ENCODE results near the gene KLHL3. TPM values are rescaled to one million over a fixed set of nuclear protein-coding genes. Genes with fewer than 3 reads are reported as not detected.

KLHL3 gene
- total and polyA plus RNA-seq, 2 experiments from 2014 or later, result 4.9 to 10.8 TPM

DNA sequence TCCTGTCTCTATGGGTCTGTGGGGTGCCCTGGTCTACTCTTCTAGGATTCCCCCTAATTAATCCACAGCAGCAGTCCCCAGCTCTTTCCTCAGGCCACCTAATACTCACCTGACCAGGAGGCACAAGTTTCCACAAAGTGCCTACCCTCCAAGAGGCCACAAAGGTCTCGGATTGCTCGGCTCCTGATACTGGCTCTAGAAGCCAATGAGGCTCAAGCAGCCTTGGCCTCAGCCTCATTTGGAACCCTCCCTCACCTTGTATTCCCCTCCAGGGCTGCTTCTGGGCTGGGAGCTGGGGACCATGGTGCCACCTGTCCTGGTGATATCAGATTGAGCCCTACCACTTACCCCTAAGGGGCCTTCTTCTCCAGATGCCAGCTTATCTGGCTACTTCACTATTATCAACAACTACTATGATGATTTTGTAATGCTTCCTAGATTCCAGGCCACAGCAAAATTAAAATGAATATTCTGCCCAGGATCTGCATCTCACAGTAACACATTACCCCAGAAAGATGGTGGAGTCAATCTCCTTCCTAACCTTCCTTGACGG lies 133.1 kb downstream of the KLHL3 start:
- Mint-ChIP-seq H3K27me3 (ENCODE audit: insufficient read depth, low read depth, poor library complexity) (peaks cover 15% of the 10 kb centered on the region), H3K36me3 (ENCODE audit: low read depth) (no peaks in the 10 kb centered on the region), H3K9me3 (no peaks in the 10 kb centered on the region), H3K4me3 (no peak overlapping the region), H3K4me1 (peaks cover 13% of the 10 kb centered on the region; the same call in 2 of the 3 replicates), H3K27ac (no peak overlapping the region)
- no peaks in the 10 kb centered on the region for H3K4me1 ChIP-seq (ENCODE audit: insufficient read depth)
- TF ChIP-seq, protein P1, sequence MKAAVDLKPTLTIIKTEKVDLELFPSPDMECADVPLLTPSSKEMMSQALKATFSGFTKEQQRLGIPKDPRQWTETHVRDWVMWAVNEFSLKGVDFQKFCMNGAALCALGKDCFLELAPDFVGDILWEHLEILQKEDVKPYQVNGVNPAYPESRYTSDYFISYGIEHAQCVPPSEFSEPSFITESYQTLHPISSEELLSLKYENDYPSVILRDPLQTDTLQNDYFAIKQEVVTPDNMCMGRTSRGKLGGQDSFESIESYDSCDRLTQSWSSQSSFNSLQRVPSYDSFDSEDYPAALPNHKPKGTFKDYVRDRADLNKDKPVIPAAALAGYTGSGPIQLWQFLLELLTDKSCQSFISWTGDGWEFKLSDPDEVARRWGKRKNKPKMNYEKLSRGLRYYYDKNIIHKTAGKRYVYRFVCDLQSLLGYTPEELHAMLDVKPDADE (IDR thresholded peaks at IDR 0.05), result no peak
- TF ChIP-seq CREB1 (CRISPR knock-in tag; IDR thresholded peaks at IDR 0.05; ENCODE audit: low read depth), result no peak
- no peak for TF ChIP-seq EZH2 (IDR thresholded peaks at IDR 0.05; ENCODE audit: low read depth, unreplicated experiment)
- TF ChIP-seq, protein P2, sequence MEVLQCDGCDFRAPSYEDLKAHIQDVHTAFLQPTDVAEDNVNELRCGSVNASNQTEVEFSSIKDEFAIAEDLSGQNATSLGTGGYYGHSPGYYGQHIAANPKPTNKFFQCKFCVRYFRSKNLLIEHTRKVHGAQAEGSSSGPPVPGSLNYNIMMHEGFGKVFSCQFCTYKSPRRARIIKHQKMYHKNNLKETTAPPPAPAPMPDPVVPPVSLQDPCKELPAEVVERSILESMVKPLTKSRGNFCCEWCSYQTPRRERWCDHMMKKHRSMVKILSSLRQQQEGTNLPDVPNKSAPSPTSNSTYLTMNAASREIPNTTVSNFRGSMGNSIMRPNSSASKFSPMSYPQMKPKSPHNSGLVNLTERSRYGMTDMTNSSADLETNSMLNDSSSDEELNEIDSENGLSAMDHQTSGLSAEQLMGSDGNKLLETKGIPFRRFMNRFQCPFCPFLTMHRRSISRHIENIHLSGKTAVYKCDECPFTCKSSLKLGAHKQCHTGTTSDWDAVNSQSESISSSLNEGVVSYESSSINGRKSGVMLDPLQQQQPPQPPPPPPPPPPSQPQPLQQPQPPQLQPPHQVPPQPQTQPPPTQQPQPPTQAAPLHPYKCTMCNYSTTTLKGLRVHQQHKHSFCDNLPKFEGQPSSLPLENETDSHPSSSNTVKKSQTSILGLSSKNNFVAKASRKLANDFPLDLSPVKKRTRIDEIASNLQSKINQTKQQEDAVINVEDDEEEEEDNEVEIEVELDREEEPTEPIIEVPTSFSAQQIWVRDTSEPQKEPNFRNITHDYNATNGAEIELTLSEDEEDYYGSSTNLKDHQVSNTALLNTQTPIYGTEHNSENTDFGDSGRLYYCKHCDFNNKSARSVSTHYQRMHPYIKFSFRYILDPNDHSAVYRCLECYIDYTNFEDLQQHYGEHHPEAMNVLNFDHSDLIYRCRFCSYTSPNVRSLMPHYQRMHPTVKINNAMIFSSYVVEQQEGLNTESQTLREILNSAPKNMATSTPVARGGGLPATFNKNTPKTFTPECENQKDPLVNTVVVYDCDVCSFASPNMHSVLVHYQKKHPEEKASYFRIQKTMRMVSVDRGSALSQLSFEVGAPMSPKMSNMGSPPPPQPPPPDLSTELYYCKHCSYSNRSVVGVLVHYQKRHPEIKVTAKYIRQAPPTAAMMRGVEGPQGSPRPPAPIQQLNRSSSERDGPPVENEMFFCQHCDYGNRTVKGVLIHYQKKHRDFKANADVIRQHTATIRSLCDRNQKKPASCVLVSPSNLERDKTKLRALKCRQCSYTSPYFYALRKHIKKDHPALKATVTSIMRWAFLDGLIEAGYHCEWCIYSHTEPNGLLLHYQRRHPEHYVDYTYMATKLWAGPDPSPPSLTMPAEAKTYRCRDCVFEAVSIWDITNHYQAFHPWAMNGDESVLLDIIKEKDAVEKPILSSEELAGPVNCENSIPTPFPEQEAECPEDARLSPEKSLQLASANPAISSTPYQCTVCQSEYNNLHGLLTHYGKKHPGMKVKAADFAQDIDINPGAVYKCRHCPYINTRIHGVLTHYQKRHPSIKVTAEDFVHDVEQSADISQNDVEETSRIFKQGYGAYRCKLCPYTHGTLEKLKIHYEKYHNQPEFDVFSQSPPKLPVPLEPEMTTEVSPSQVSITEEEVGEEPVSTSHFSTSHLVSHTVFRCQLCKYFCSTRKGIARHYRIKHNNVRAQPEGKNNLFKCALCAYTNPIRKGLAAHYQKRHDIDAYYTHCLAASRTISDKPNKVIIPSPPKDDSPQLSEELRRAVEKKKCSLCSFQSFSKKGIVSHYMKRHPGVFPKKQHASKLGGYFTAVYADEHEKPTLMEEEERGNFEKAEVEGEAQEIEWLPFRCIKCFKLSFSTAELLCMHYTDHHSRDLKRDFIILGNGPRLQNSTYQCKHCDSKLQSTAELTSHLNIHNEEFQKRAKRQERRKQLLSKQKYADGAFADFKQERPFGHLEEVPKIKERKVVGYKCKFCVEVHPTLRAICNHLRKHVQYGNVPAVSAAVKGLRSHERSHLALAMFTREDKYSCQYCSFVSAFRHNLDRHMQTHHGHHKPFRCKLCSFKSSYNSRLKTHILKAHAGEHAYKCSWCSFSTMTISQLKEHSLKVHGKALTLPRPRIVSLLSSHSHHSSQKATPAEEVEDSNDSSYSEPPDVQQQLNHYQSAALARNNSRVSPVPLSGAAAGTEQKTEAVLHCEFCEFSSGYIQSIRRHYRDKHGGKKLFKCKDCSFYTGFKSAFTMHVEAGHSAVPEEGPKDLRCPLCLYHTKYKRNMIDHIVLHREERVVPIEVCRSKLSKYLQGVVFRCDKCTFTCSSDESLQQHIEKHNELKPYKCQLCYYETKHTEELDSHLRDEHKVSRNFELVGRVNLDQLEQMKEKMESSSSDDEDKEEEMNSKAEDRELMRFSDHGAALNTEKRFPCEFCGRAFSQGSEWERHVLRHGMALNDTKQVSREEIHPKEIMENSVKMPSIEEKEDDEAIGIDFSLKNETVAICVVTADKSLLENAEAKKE (CRISPR knock-in tag; IDR thresholded peaks at IDR 0.05), result no peak
- TF ChIP-seq ZNF331 (CRISPR knock-in tag; IDR thresholded peaks at IDR 0.05; ENCODE audit: low read depth), result no peak
- no peak for TF ChIP-seq NANOG (IDR thresholded peaks at IDR 0.05; ENCODE audit: borderline replicate concordance)
- TF ChIP-seq STAT1 (IDR thresholded peaks at IDR 0.05; ENCODE audit: unreplicated experiment), result no peak
- TF ChIP-seq POLR2AphosphoS5 (IDR thresholded peaks at IDR 0.05; ENCODE audit: low read depth), result no peak
- TF ChIP-seq, protein P3, sequence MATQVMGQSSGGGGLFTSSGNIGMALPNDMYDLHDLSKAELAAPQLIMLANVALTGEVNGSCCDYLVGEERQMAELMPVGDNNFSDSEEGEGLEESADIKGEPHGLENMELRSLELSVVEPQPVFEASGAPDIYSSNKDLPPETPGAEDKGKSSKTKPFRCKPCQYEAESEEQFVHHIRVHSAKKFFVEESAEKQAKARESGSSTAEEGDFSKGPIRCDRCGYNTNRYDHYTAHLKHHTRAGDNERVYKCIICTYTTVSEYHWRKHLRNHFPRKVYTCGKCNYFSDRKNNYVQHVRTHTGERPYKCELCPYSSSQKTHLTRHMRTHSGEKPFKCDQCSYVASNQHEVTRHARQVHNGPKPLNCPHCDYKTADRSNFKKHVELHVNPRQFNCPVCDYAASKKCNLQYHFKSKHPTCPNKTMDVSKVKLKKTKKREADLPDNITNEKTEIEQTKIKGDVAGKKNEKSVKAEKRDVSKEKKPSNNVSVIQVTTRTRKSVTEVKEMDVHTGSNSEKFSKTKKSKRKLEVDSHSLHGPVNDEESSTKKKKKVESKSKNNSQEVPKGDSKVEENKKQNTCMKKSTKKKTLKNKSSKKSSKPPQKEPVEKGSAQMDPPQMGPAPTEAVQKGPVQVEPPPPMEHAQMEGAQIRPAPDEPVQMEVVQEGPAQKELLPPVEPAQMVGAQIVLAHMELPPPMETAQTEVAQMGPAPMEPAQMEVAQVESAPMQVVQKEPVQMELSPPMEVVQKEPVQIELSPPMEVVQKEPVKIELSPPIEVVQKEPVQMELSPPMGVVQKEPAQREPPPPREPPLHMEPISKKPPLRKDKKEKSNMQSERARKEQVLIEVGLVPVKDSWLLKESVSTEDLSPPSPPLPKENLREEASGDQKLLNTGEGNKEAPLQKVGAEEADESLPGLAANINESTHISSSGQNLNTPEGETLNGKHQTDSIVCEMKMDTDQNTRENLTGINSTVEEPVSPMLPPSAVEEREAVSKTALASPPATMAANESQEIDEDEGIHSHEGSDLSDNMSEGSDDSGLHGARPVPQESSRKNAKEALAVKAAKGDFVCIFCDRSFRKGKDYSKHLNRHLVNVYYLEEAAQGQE (IDR thresholded peaks at IDR 0.05; ENCODE audit: unreplicated experiment), result no peak
- TF ChIP-seq, protein P4, sequence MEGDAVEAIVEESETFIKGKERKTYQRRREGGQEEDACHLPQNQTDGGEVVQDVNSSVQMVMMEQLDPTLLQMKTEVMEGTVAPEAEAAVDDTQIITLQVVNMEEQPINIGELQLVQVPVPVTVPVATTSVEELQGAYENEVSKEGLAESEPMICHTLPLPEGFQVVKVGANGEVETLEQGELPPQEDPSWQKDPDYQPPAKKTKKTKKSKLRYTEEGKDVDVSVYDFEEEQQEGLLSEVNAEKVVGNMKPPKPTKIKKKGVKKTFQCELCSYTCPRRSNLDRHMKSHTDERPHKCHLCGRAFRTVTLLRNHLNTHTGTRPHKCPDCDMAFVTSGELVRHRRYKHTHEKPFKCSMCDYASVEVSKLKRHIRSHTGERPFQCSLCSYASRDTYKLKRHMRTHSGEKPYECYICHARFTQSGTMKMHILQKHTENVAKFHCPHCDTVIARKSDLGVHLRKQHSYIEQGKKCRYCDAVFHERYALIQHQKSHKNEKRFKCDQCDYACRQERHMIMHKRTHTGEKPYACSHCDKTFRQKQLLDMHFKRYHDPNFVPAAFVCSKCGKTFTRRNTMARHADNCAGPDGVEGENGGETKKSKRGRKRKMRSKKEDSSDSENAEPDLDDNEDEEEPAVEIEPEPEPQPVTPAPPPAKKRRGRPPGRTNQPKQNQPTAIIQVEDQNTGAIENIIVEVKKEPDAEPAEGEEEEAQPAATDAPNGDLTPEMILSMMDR (conservative IDR thresholded peaks at IDR 0.05; ENCODE audit: low read depth in 2 of 2), result no peak
- no peak for TF ChIP-seq ZNF114 (CRISPR knock-in tag; IDR thresholded peaks at IDR 0.05)
- no peaks in the 10 kb centered on the region for H3K9me2 ChIP-seq (ENCODE audit: insufficient read depth)
- H2AFZ ChIP-seq, result no peak overlapping the region
- no peak overlapping the region for H3K4me2 ChIP-seq
- no peaks in the 10 kb centered on the region for H3K36me3 ChIP-seq (ENCODE audit: insufficient read depth)
- H3K27me3 ChIP-seq (ENCODE audit: insufficient read depth), result no peaks in the 10 kb centered on the region
- no peak overlapping the region for H3K4me3 ChIP-seq
- DNase-seq (ENCODE audit: low spot score), result no peak
- no peaks in the 10 kb centered on the region for H3K79me2 ChIP-seq (replicated peaks; ENCODE audit: insufficient read depth)
- H3K27ac ChIP-seq (ENCODE audit: low read depth), result no peak overlapping the region
- no peaks in the 10 kb centered on the region for H4K20me1 ChIP-seq (replicated peaks; ENCODE audit: insufficient read depth)
- ATAC-seq, result no peak
- H3F3A ChIP-seq (replicated peaks; ENCODE audit: low read depth), result no peaks in the 10 kb centered on the region

All from GM23338 (cell line).